Measurements from ENCODE around the gene MICAL3.

DNA sequence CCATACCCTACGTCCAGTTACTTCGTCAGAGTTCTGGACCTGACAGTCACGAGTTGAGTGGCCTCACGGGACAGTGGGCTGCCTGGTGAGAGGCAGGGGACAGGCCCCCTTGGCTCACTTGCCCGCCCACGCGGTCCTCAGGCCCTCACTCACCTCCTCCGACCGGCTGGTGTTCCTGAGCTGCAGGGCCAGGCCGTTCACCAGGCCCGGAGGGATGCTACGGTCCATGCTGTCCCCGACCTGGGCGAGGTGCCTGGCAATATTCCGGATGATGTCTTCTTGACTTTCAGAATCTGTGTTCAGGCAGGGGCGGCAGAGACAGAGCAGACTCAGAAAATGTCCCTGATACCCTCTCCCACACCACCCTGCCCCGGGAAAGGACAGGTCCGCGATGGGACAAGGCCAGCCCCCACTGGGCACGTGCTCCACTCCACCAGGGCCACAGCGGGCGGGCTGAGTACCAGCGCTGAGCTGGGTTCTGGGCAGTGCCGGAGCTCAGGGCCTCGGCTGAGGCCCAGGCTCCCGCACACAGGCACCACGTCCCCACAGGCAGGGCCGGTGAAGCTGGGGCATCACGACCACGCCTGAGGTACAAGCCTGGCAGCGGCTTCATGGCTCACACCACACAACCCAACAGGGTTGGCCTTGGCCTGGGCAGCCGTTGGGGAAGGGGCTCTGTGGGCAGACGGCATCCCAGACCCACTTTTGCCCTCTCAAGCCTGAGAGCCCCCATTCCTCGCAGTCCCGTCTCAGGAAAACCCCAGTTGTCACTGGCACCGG is 285.0 kb downstream of the MICAL3 start:
- TF ChIP-seq, protein P1, sequence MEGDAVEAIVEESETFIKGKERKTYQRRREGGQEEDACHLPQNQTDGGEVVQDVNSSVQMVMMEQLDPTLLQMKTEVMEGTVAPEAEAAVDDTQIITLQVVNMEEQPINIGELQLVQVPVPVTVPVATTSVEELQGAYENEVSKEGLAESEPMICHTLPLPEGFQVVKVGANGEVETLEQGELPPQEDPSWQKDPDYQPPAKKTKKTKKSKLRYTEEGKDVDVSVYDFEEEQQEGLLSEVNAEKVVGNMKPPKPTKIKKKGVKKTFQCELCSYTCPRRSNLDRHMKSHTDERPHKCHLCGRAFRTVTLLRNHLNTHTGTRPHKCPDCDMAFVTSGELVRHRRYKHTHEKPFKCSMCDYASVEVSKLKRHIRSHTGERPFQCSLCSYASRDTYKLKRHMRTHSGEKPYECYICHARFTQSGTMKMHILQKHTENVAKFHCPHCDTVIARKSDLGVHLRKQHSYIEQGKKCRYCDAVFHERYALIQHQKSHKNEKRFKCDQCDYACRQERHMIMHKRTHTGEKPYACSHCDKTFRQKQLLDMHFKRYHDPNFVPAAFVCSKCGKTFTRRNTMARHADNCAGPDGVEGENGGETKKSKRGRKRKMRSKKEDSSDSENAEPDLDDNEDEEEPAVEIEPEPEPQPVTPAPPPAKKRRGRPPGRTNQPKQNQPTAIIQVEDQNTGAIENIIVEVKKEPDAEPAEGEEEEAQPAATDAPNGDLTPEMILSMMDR (IDR thresholded peaks at IDR 0.05): no peak
- TF ChIP-seq POLR2A (IDR thresholded peaks at IDR 0.05): no peak
- no peak for TF ChIP-seq EP300 (IDR thresholded peaks at IDR 0.05)
